ENCODE results near the gene SRCAP. TPM values are rescaled to one million over a fixed set of nuclear protein-coding genes. Genes with fewer than 3 reads are reported as not detected.

Gene SRCAP
- total RNA-seq, 1 donor from 2014 or later: 91.6 TPM

GRCh38 chr16:30721167-30721566 is 22.2 kb downstream of the SRCAP start:
- H3K4me1 Mint-ChIP-seq: peaks cover 11% of the 10 kb centered on the region
- no peak overlapping the region for H3K27ac Mint-ChIP-seq
- H3K9me3 Mint-ChIP-seq: no peaks in the 10 kb centered on the region
- no peak for DNase-seq
- H3K4me3 Mint-ChIP-seq: no peak overlapping the region
- peaks cover 71% of the 10 kb centered on the region for H3K36me3 Mint-ChIP-seq (ENCODE audit: low read depth)
- H3K27me3 Mint-ChIP-seq: no peaks in the 10 kb centered on the region
- intact Hi-C loops (cut with micrococcal nuclease): no loop called here

GRCh38 chr16:30721606-30722005 is 22.6 kb downstream of the SRCAP start:
- Mint-ChIP-seq H3K27ac (no peak overlapping the region), H3K27me3 (no peaks in the 10 kb centered on the region), H3K36me3 (ENCODE audit: low read depth) (peaks cover 68% of the 10 kb centered on the region), H3K4me3 (no peak overlapping the region), H3K4me1 (peaks cover 7% of the 10 kb centered on the region), H3K9me3 (no peaks in the 10 kb centered on the region)
- intact Hi-C loops (cut with micrococcal nuclease): no loop called here
- DNase-seq: no peak

GRCh38 chr16:30722443-30722842 is 23.5 kb downstream of the SRCAP start:
- Mint-ChIP-seq H3K27ac (no peak overlapping the region), H3K27me3 (no peaks in the 10 kb centered on the region), H3K36me3 (ENCODE audit: low read depth) (peaks cover 66% of the 10 kb centered on the region), H3K4me3 (no peak overlapping the region), H3K4me1 (peaks cover 6% of the 10 kb centered on the region), H3K9me3 (no peaks in the 10 kb centered on the region)
- intact Hi-C loops (cut with micrococcal nuclease): no loop called here
- no peak for DNase-seq

- Mint-ChIP-seq H3K4me3 (no peak overlapping the region), H3K9me3 (no peaks in the 10 kb centered on the region), H3K27me3 (no peaks in the 10 kb centered on the region), H3K4me1 (peaks cover 6% of the 10 kb centered on the region), H3K27ac (no peak overlapping the region), H3K36me3 (ENCODE audit: low read depth) (peaks cover 71% of the 10 kb centered on the region)
- intact Hi-C loops (cut with micrococcal nuclease): no loop called here
- no peak for DNase-seq
Observed at GRCh38 chr16:30722916-30723315, 23.9 kb downstream of the SRCAP start.

- H3K27me3 Mint-ChIP-seq: no peaks in the 10 kb centered on the region
- no peaks in the 10 kb centered on the region for H3K9me3 Mint-ChIP-seq
- intact Hi-C loops (cut with micrococcal nuclease): no loop called here
- no peak for DNase-seq
- peaks cover 6% of the 10 kb centered on the region for H3K4me1 Mint-ChIP-seq
- H3K36me3 Mint-ChIP-seq (ENCODE audit: low read depth): peaks cover 76% of the 10 kb centered on the region
- H3K27ac Mint-ChIP-seq: no peak overlapping the region
- H3K4me3 Mint-ChIP-seq: no peak overlapping the region
Observed at GRCh38 chr16:30723725-30724355, 24.9 kb downstream of the SRCAP start.

GRCh38 chr16:30724641-30725417 is 25.9 kb downstream of the SRCAP start:
- intact Hi-C loops (cut with micrococcal nuclease): no loop called here
- Mint-ChIP-seq H3K27me3 (no peaks in the 10 kb centered on the region), H3K4me3 (no peak overlapping the region), H3K4me1 (peaks cover 6% of the 10 kb centered on the region), H3K27ac (no peak overlapping the region), H3K9me3 (no peaks in the 10 kb centered on the region), H3K36me3 (ENCODE audit: low read depth) (peaks cover 78% of the 10 kb centered on the region)
- no peak for DNase-seq

- H3K27me3 Mint-ChIP-seq: no peaks in the 10 kb centered on the region
- peaks cover 78% of the 10 kb centered on the region for H3K36me3 Mint-ChIP-seq (ENCODE audit: low read depth)
Observed at GRCh38 chr16:30725418-30725792, 26.4 kb downstream of the SRCAP start.

GRCh38 chr16:30728321-30728720 is 29.4 kb downstream of the SRCAP start:
- H3K27ac Mint-ChIP-seq: no peak overlapping the region
- DNase-seq: no peak
- no peaks in the 10 kb centered on the region for H3K9me3 Mint-ChIP-seq
- H3K4me3 Mint-ChIP-seq: no peak overlapping the region
- peaks cover 3% of the 10 kb centered on the region for H3K4me1 Mint-ChIP-seq
- H3K27me3 Mint-ChIP-seq: no peaks in the 10 kb centered on the region
- peaks cover 68% of the 10 kb centered on the region for H3K36me3 Mint-ChIP-seq (ENCODE audit: low read depth)
- intact Hi-C loops (cut with micrococcal nuclease): no loop called here

More at GRCh38 chr16:30725418-30725792, 26.4 kb downstream of the SRCAP start:
- Mint-ChIP-seq H3K4me1 (peaks cover 6% of the 10 kb centered on the region), H3K9me3 (no peaks in the 10 kb centered on the region), H3K4me3 (no peak overlapping the region), H3K27ac (no peak overlapping the region)
- intact Hi-C loops (cut with micrococcal nuclease): no loop called here
- DNase-seq: no peak

GRCh38 chr16:30728899-30729672 is 30.1 kb downstream of the SRCAP start:
- H3K9me3 Mint-ChIP-seq: no peaks in the 10 kb centered on the region
- no peak for DNase-seq
- peaks cover 67% of the 10 kb centered on the region for H3K36me3 Mint-ChIP-seq (ENCODE audit: low read depth)
- peaks cover 3% of the 10 kb centered on the region for H3K4me1 Mint-ChIP-seq
- H3K27me3 Mint-ChIP-seq: no peaks in the 10 kb centered on the region
- no peak overlapping the region for H3K4me3 Mint-ChIP-seq
- H3K27ac Mint-ChIP-seq: no peak overlapping the region
- intact Hi-C loops (cut with micrococcal nuclease): no loop called here

GRCh38 chr16:30731411-30731810 is 32.4 kb downstream of the SRCAP start:
- H3K36me3 Mint-ChIP-seq (ENCODE audit: low read depth): peaks cover 69% of the 10 kb centered on the region
- intact Hi-C loops (cut with micrococcal nuclease): no loop called here
- no peak for DNase-seq
- H3K9me3 Mint-ChIP-seq: no peaks in the 10 kb centered on the region
- no peak overlapping the region for H3K27ac Mint-ChIP-seq
- H3K4me1 Mint-ChIP-seq: peaks cover 3% of the 10 kb centered on the region
- no peaks in the 10 kb centered on the region for H3K27me3 Mint-ChIP-seq
- H3K4me3 Mint-ChIP-seq: no peak overlapping the region

- Mint-ChIP-seq H3K4me1 (peaks cover 13% of the 10 kb centered on the region), H3K9me3 (no peaks in the 10 kb centered on the region), H3K4me3 (no peak overlapping the region), H3K27ac (no peak overlapping the region), H3K36me3 (ENCODE audit: low read depth) (peaks cover 77% of the 10 kb centered on the region), H3K27me3 (no peaks in the 10 kb centered on the region)
- intact Hi-C loops (cut with micrococcal nuclease): no loop called here
- no peak for DNase-seq
Observed at GRCh38 chr16:30736995-30737793, 38.2 kb downstream of the SRCAP start.

GRCh38 chr16:30737794-30738648 is 39.0 kb downstream of the SRCAP start:
- H3K4me1 Mint-ChIP-seq: peaks cover 13% of the 10 kb centered on the region
- H3K27ac Mint-ChIP-seq: no peak overlapping the region
- no peaks in the 10 kb centered on the region for H3K27me3 Mint-ChIP-seq
- intact Hi-C loops (cut with micrococcal nuclease): no loop called here
- DNase-seq: no peak
- H3K36me3 Mint-ChIP-seq (ENCODE audit: low read depth): peaks cover 73% of the 10 kb centered on the region
- no peaks in the 10 kb centered on the region for H3K9me3 Mint-ChIP-seq
- no peak overlapping the region for H3K4me3 Mint-ChIP-seq

Data from activated CD4-positive, alpha-beta T cell treated with anti-CD3 and anti-CD28 coated beads, Interleukin-2, amount 10 ng/mL, durations not matched to agents 24 days and 14 days (primary cell).